Measurements from ENCODE around the gene ZFHX3.

ZFHX3 gene

DNA sequence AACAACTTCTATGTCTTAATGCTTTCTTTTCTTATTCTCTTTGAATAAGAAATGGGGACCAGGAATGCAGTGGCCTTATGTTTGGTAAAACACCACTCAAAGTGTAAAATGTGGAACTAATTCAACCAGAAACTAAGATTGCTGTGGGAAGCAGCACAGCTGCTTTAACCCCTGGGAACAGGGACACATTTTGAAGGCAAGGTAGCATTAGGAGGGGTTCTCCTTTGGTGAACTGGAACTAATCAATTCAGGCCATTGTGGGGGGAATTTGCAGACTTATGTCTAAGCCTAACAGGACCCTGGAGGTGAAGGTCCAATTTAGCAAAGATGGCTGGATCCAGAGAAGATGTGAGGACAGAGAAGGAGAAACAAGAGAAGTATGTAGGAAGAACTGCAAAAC, 256.1 kb downstream of the ZFHX3 start:
- DNase-seq (ENCODE audit: low spot score), result no peak

DNA sequence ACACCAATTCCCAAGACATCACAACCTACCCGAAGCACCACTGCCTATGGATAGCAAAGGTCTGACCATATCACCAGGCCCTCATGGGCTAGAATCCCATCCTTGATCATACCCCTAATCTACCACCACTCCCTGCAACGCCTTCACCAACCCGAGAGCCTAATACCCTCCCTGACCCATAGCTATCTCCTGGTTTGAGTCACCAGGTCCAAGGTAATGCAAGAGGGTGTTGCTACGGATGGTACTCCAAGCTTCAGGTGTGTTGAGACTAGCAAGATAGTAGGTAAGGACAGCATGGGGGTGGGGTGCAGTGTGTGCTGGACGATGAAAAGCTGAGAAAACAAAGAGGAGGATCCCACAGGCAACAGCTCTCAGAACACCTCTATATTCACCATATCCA, 258.0 kb downstream of the ZFHX3 start:
- DNase-seq (ENCODE audit: low spot score), result no peak

DNA sequence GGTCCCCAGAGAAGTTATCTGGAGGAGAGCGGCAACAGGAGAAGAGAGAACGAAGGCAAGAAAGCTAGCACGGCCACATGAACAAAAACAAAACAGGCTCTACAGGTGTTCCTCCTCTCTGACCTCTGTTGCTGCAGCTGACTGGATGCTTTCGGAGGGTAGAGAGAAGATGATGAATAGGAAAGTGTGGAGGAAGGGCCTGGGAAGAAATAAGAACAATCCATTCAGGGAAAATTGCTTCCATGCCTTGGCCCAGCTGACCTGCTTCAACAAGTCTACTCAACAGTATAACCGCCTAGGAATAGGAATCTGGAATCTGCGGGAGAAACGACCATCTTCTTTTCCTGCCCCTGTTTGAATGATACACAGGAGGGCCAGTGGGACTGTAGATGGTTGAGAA, 258.5 kb downstream of the ZFHX3 start:
- no peak for DNase-seq (ENCODE audit: low spot score)

DNA sequence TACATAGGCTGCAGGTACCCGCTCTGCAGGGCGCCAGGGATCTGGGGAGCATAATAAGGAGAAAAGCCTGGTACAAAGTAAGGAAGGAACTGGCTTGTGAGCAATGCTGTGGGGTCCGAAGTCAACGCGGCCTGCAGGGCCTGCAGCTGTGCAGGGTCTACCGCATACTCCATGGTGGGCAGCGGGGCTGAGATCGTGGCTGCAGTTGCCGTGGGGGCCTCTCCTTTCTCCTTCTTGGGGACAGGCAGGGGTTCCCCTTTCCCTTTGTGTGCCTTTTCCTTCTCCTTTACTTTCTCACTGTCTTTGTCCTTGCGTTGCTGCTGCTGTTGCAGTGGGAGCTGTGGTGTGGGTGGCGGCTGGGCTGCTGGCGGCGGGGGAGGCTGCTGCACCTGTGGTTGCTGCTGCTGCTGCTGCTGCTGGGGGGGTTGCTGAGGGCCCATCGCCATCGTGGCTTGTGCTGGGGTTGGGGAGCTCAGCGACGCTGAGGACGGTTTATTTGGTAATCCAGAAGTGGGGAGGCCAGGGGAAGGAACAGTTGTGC, 259.6 kb downstream of the ZFHX3 start:
- DNase-seq (ENCODE audit: low spot score), result no peak

DNA sequence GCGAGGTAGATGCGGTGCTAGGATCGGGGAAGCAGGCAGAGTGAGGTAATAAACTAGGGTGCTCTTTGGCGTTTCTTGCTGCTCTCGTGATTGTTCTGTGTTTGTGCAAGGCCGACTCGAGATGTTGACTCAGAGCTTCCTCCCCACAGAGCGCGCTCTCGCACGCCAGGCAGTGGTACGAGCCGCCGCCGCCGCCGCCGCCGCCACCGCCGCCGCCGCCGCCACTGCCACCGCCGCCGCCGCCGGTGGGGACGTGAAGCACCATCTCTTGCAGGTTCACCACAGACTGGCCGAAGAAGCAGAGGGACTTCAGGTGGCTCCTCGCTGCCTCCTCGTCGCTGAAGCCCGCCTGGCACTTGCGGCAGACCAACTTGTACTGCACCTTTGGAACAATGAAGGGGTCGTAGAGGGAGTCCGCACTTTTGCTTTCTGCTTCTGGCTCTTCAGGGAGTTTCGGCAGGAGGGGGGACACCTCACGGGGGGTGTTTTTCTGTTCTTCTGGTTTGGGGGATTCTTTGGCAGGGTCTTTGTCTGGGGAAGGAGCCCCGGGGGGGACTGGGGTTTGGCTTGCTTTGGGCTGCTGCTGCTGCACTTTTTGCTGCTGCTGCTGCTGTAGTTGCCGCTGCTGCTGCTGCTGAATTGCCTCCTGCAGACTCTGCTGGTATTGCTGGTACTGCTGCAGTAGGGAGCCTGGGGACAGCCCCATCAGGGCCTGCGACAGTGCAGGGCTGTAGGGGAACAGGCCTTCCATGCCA, 260.2 kb downstream of the ZFHX3 start:
- DNase-seq (ENCODE audit: low spot score), result no peak

DNA sequence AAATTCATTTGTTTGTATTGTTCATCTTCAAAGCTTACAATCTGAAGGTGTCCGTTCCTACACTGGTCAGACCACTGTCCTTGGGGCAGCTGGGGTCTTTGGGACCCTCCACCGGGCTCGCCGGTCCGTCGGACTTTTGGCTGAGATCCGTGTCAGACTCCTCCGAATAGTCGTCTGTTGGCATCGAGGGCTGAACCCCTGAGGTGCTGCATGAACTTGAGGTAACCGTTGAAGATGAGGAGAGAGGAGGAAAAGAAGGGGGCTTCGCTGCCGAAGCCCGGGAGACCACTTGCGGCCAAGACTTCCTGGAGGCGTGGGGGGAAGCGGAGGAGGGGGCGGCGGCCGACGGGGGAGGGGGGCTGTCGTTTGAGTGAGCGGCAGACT, 260.8 kb downstream of the ZFHX3 start:
- no peak for DNase-seq (ENCODE audit: low spot score)

DNA sequence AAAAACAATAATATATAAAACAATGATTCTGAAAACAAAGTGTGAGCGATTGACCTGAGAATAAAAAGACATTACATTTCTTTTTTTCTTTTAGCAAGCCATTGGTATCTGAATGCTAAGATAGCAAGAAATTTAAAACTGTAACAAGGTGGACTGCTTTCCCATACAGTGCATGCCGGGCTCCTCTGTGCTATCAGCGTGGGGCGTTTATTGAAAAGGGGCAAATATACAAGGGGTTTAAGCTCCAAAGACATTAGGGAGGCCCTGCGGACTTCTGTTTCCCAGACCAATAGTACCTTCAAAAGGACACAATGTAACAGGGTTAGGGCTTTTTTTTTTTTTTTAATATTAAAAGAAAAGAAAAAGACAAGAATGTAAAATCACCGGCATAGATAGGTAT, 261.3 kb downstream of the ZFHX3 start:
- no peak for DNase-seq (ENCODE audit: low spot score)

DNA sequence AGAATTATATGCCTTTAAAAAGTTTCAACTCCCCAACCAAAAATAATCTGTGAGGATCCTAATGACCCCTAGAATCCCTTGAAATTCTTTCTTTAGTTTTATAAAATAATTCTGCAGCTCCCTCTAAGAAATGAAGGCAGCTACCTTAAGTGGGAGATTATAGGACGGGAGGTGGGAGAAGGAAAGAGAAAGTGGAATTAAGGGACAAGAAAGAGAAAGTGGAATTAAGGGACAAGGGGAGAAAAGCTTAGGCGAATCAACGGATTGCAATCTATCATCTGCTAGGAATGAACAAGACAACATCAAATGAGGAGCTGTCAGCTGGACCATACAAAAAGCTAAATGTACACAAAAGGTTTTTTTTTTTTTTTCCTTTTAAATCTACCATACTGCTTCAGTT, 262.0 kb downstream of the ZFHX3 start:
- DNase-seq (ENCODE audit: low spot score), result no peak

DNA sequence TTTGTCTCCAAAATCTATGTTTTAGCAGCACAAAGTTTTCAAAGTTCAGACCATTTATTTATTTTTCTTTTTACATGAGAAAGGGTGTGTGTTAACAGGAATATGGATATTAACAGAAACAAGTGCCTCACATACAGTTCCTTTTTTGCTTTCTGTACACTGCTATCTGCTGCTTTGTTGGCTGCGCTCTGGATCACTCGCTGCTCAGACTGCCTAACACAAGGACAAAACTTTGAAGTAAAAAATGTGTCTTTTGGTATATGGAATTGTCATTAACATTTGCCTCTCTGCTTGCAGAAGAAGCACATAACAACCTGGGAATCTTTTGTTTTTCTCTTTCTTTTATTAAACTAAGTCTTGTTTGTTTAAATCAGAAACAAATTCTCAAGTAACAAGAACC, 262.8 kb downstream of the ZFHX3 start:
- no peak for DNase-seq (ENCODE audit: low spot score)

DNA sequence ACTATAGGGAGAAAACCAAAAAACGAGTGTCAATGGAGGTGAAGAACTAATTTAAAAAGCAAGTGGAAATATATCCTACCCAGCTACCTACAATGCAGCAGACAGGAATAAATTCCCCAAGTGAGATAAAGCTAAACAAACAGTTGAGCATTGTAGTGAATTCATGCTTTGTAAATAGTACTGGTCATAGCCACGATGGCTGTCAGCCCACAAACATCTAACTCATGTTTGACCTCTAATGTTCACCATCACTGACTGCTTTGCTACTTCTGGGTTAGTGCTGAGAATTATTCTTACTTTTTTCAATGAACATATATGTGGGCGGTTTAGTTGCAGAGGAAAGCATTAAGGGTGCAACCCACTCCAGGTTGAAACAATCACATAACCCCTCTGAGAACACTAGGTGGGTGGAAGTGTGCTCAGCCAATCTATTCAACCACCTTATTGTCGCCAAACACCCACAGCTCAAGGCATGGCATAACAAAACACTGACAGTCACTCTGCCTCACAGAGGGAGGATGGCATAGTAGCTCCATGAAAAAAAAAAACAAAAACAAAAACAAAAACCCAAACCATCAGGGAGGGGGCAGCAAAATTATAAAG, 264.1 kb downstream of the ZFHX3 start:
- DNase-seq (ENCODE audit: low spot score), result no peak

DNA sequence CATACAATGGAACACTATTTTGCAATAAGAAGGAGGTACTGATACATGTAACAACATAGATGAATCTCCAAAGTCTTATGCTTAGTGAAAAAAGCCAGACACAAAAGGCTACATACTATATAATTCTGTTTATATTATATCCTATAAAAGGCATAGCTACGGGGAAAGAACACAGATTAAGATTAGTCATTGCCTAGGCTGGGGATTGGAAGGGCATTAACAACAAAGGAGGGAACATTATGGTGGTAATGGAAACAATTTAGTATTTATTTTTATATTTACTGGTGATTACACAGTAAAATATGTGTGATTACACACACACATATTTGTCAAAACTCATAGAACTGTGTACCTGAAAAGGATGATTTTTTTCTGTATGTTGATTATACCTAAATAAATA, 278.1 kb downstream of the ZFHX3 start:
- no peak for DNase-seq (ENCODE audit: low spot score)

DNA sequence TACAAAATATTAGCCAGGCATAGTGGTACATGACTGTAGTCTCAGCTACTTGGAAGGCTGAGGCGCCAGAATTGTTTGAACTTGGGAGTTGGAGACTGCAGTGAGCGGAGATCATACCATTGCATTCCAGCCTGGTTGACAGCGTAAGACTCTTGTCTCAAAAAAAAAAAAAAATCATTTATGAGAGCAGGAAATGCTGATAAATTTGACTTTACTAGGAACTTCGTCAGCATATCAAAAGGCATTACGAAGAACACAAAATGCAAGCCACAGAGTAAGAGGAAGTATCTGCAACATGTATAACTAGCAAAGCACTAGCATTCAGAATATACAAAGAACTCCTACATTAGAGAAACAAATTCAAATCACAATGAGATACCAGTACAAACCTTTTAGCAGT, 279.3 kb downstream of the ZFHX3 start:
- no peak for DNase-seq (ENCODE audit: low spot score)

DNA sequence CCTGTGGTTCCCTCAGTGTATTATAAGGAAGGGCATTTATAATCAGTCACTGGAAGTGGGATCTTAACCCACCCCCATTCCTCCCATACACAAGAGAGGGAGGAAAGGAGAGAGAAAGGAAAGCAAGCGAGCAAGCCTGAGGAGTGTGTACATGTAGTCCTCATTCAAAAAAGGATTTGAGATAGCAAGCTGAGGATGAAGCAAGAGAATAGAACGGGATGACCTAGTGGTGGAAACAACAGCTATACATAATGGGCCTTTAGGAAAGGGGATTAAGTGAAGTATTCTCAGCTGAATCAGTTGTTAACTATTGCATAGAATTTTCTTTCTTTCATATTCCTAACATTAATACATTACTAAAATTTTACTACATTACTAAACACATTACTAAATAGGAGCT, 281.4 kb downstream of the ZFHX3 start:
- no peak for DNase-seq (ENCODE audit: low spot score)

DNA sequence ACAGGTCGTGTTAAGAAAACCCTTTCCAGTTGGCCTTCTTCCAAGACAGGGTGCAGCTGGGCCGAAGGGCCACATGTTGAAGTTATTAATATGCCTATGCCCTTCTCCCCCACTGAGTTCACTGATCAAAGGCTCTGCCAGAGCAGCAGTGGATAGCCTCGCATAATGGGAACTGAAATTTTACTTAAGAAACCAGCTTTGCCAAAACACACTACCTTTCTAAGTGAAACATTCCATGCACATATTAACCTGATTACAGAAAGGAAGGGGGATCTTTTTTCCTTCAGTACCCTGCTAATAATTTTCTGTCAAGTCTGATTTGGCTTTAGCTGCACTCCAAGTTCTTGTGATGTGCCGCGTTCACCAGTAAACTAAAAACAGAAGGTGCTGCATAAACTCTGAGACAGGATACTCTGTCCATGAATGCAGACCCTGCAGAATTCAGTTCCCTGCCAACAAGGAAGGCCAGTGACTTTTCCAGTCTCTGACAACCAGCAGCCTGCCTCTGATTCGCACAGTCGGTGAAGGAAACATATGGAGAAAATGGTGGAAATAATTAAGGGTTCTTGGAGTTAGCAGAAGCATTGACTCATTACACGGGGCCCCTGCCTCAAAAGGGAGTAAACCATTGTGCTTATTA, 283.8 kb downstream of the ZFHX3 start:
- no peak for DNase-seq (ENCODE audit: low spot score)

DNA sequence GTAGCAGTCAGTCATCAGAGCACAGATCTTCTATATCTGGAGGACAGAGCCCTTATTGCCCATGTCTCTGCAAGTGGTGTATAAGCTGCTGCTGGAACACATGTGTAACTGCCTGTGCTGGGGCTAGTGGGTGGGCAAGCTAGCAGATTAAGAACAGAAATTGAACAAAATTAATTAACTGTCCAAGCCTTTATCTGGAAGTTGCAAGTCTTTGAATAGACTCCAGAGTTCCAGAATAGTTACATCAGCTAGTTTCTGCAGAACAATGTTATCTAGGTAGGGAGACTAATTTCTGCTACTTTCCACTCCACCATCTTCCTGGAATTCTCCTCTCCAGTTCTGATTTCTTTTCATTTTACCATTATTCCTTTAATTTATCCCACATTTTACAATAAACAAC, 287.3 kb downstream of the ZFHX3 start:
- DNase-seq (ENCODE audit: low spot score), result no peak

DNA sequence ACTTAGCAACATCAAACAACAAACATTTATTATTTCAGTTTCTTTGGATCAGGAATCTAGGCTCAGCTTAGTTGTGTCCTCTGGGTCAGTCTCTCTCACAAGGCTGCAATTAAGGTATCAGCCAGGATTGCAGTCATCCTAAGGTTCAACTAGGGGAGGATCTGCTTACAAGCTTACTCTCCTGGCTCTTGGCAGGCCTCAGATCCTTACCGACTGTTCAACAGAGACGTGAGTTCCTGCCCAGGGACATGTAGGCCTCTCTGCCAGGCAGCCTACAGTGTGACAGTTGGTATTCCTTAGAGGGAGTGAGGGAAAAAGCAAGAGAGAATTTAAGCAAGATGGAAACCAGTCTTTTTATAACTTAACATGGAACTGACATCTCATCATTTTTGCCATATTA, 294.0 kb downstream of the ZFHX3 start:
- DNase-seq (ENCODE audit: low spot score), result no peak

DNA sequence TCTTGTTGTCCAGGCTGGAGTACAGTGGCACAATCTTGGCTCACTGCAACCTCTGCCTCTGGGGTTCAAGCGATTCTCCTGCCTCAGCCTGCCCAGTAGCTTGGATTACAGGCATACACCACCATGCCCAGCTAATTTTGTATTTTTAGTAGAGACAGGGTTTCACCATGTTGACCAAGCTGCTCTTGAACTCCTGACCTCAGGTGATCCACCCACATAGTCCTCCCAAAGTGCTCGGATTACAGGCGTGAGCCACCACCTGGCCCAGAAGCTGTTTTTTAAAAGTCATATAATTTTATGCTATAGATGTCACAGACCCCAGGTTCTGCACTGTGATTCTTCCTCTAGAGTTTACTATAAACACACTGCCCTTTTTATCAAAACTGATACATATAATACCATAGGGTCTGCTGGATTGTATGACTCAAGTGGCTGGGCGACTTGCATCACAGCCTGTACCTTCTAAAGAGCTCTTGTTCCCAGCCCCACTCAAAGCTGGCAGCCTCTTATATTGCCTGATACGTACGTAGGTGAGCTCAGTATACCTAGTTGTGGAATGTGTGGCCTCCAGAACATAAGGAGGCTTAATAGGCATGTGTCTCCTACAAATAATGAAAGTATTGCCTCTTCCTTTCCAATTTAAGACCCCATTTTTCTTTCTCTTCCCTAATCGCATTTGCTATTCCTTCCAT, 295.8 kb downstream of the ZFHX3 start:
- DNase-seq (ENCODE audit: low spot score), result no peak

DNA sequence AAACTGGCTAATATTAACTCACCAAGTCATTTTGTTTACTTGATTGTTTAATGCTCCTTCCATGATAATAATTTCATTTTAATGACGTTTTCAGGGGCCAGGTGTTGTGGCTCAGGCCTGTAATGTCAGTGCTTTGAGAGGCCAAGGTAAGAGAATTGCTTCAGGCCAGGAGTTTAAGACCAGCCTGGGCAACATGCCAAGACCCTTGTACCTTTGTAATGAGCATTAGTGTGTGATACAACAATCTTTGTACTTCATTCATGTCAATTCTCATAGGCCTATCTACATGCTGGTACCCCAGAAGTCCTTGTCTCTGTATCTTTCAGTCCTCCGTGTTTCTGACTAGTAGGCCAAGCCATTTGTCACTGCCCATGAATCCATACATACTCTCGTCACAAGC, 296.9 kb downstream of the ZFHX3 start:
- no peak for DNase-seq (ENCODE audit: low spot score)

DNA sequence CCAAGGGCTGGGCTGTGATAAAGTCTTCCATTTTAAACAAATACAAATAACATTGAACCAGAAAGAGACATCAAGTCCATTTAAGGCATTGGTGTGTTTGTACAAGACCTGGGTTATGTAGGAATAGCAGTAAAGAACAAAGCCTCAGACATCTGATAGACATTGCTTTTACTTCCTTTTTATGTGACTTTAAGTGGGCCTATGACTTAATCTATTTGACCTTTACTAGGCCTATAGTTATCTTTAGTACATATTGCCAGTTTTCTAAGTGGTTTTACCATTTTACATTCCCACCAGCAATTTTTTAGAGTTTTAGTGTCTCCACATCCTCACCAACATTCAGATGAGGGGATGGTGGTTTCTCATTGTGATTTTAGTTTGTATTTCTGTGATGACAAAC, 298.8 kb downstream of the ZFHX3 start:
- DNase-seq (ENCODE audit: low spot score), result no peak

DNA sequence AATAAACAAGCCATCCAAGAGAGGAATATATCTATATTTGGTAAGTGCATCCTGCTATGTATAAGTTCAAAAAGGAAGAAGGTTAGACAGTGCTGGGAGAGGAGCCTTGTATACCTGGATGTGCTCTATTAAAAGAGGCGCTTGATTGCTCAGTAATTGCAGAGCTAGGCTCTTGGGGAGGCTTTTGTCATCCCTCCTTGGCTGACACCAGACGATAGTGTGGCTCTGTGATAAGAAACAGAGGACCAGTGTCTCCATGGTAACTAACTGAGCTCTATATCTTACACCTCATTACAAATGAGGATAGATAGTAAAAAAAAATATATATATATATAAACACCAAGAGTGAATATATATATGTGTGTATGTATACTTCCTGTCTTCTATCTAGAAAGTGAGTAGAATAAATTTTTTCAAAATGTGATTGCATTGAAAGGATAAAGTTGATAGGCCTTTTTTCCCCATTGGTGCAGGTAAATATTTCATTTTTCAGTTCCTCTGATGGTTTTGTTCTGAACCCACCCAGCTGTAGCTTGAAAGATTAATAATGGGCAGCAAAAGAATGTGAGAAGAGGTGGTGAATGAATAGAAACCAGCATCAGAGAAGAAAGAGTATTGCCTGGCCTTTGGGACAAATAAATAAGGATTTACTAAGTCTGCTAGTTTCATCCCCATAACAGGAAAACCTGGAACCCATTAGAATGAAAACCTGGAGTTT, 303.7 kb downstream of the ZFHX3 start:
- no peak for DNase-seq (ENCODE audit: low spot score)

DNA sequence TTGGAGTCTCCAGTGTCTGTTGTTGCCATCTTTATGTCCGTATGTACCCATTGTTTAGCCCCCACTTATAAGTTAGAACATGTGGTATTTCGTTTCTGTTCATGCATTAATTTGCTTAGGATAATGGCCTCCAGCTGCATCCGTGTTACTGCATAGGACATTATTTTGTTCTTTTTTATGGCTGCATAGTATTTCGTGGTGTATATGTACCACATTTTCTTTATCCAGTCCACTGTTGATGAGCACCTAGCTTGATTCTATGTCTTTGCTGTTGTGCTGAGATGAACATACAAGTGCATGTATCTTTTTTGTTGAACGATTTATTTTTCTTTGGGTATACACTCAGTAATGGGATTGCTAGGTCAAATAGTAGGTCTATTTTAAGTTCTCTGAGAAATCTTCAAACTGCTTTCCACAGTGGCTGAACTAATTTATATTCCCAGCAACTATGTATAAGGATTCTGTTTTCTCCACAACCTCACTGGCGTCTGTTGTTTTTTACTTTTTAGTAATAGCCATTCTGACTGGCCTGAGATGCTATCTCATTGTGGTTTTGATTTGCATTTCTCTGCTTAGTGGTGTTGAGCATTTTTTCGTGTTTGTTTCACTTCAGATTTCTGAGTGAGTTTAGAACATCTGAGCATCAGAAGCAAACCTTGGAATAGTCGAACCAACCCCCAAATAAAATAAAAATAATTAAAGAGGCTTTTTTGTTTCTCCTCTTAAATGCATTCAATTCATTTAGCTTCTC, 304.7 kb downstream of the ZFHX3 start:
- no peak for DNase-seq (ENCODE audit: low spot score)
